Hepatocyte (in vitro differentiated cells): Measurements from ENCODE around the gene TULP4.

Experiments
- CTCF ChIP-seq: fragments of 200-600 bp; sonication (generic); IDR thresholded peaks from 2 replicates; pipeline ENCODE4 v1.5.1; 2016; ENCODE audit warnings: antibody characterized with exemption, mild to moderate bottlenecking; ENCODE audit not compliant: poor library complexity
- EZH2 ChIP-seq: fragments of 200-600 bp; sonication (generic); IDR thresholded peaks from 2 replicates; pipeline ENCODE4 v1.6.1; 2016; ENCODE audit warnings: antibody characterized with exemption, mild to moderate bottlenecking, borderline replicate concordance
- EZH2phosphoT487 ChIP-seq: fragments of 200-600 bp; sonication (generic); IDR thresholded peaks from one replicate; pipeline ENCODE4 v1.6.1; 2018; ENCODE audit warnings: antibody characterized with exemption, mild to moderate bottlenecking, low read depth, moderate library complexity; ENCODE audit not compliant: unreplicated experiment, severe bottlenecking

DNA sequence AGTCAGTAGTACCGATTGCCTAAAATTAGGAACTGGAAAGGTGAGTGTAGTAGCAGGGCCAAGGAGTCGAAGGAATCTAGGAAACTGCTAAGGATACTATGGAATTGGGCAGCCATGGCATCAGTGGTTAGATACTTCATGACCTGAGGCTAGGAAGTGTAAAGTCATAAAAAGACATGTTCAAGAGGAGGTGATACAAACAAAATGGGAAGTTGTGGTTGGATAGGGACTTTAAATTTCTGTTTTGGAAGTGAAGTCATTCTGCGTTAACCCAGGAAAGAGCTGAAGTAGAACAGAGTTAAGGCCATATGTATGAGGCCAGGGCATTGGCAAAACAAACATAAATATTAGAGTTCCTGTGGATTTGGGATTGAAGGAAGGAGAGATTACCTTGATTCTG, 159.1 kb downstream of the TULP4 start:
- no peak for TF ChIP-seq CTCF
- no peak for TF ChIP-seq EZH2
- TF ChIP-seq EZH2phosphoT487: no peak
